ENCODE measurements around the gene ARL8A. TPM values are rescaled to one million over a fixed set of nuclear protein-coding genes. Genes with fewer than 3 reads are reported as not detected.
"Not testable (repeated sequence)": the region's sequence is repeated elsewhere in the genome, so short reads cannot be mapped to it uniquely, and the experiment has no call there.

The ARL8A gene
- total RNA-seq, 3 donors from 2014 or later, result 48.9 to 55.0 (median 52.1) TPM

DNA sequence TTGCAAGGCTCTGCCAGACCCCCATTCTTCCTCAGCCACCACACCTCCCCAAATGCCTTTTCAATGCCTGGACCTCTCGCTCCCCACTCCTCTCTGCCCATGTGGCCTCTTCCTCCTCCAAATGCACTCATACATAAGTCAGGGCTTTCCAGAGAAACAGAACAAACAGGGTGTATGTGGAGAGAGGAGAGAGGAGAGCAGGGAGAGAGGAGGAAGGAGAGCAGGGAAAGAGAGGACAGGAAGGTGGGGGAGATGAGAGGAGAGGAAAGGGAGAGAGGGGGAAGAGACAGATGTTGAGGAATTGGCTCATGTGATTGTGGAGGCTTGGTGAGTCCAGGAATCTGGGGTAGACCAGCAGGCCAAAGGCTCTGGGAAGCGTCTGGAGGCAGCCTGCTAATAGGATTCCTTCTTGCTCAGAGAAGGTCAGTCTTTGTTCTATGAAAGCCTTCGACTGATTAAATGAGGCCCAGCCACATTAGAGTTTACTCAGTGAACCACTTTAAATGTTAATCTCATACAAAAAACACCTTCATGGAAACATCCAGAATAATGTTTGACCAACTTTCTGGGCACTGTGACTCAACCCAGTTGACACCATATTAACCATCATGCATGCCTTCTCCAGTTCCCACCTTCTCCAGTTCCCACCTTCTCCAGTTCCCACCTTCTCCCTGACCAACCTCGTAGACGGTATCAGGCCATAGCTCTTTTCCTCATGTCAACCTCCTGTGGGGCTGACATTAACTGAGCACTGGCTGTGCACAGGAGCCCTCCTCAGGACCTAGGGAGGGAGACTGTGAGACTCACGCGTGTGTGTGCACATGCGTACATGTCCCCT lies 37.7 kb upstream of the ARL8A start:
- no peak for DNase-seq
- H3K9me3 Mint-ChIP-seq, result no peaks in the 10 kb centered on the region
- no peak for ATAC-seq
- H3K27me3 Mint-ChIP-seq (ENCODE audit: low read depth), result no peaks in the 10 kb centered on the region
- peaks cover 7% of the 10 kb centered on the region for H3K4me1 Mint-ChIP-seq (ENCODE audit: low read depth)
- H3K4me3 Mint-ChIP-seq, result no peak overlapping the region
- no peaks in the 10 kb centered on the region for H3K36me3 Mint-ChIP-seq (ENCODE audit: insufficient read depth)

DNA sequence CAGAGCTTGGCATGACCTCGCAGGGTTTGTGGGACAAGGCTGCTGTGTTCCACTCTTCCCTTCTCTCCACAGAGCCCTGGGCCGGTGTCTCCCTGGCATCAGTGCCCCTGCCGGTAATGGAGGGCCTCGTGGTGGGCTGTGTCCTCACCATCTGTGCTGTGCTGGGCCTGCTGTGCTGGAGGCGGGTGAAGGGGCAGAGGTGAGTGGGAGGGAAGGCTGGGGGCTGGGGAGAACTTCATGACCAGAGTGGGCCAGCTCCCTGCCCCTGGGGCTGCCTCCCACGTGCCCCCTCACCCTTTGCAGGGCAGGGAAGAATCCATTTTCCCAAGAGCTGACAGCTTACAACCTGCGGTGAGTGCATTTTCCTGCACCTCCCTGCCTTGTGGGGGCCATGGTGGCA lies 37.0 kb upstream of the ARL8A start:
- H3K9me3 Mint-ChIP-seq, result no peaks in the 10 kb centered on the region
- peaks cover 7% of the 10 kb centered on the region for H3K4me1 Mint-ChIP-seq (ENCODE audit: low read depth)
- no peaks in the 10 kb centered on the region for H3K36me3 Mint-ChIP-seq (ENCODE audit: insufficient read depth)
- DNase-seq (no peak), ATAC-seq (no peak)
- H3K27me3 Mint-ChIP-seq (ENCODE audit: low read depth), result no peaks in the 10 kb centered on the region
- no peak overlapping the region for H3K4me3 Mint-ChIP-seq

DNA sequence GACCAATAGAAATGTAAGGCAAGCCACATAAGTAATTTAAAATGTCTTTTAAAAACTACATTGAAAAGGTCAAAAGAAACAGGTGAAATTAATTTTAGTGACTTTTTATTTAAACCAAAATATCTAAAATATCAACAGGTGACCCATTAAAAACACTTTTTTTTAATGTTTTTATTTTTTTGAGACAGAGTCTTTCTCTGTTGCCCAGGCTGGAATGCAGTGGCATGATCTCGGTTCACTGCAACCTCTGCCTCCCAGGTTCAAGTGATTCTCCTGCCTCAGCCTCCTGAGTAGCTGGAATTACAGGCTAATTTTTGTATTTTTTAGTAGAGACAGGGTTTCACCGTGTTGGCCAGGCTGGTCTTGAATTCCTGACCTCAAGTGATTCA lies 36.2 kb upstream of the ARL8A start:
- not testable (repeated sequence) for ATAC-seq; H3K4me3 Mint-ChIP-seq; H3K9me3 Mint-ChIP-seq; H3K4me1 Mint-ChIP-seq (ENCODE audit: low read depth); H3K36me3 Mint-ChIP-seq (ENCODE audit: insufficient read depth); DNase-seq; H3K27me3 Mint-ChIP-seq (ENCODE audit: low read depth)

DNA sequence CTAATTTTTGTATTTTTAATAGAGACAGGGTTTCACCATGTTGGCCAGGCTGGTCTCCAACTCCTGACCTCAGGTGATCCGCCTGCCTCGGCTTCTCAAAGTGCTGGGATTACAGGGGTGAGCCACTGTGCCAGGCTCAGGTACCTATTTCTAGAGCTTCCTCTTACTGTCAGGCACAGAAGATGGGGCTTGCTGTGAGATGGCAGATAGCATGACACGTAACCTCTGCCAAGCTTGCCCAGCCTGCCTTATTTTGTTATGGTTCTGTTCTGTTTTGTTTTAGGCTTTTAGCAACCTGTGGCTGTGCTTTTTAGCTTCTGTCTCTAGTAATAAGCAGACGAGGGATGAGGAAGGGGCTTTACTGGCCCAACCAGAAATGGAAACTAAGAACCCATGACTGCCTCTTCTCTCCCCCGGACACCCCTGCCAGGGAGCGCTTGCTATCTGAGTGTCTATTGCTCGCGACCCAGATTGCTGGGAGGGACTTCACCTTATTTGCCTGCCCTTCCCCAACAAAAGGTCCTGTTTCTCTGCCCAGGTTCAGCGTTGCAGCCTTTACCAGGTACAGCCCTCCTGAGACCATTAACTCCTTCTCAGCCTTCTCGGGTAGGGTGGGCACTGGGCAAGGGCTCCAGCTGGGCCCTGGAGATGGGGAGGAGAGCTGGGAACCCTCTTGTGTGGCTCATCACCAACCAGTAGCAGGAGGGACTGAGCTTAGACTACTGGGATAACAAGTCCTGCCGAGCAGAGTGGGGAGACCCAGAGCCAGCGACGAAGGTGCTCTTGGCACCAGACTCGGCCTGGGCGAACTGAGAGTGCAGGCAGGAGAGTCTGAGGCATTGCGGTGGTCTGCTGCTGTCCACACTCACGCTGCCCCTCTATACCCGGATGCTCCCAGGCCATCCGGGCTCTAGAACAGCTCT lies 35.6 kb upstream of the ARL8A start:
- Mint-ChIP-seq H3K4me3 (no peak overlapping the region), H3K9me3 (no peaks in the 10 kb centered on the region), H3K27me3 (ENCODE audit: low read depth) (no peaks in the 10 kb centered on the region), H3K36me3 (ENCODE audit: insufficient read depth) (no peaks in the 10 kb centered on the region), H3K4me1 (ENCODE audit: low read depth) (peaks cover 7% of the 10 kb centered on the region)
- ATAC-seq (no peak), DNase-seq (no peak)

DNA sequence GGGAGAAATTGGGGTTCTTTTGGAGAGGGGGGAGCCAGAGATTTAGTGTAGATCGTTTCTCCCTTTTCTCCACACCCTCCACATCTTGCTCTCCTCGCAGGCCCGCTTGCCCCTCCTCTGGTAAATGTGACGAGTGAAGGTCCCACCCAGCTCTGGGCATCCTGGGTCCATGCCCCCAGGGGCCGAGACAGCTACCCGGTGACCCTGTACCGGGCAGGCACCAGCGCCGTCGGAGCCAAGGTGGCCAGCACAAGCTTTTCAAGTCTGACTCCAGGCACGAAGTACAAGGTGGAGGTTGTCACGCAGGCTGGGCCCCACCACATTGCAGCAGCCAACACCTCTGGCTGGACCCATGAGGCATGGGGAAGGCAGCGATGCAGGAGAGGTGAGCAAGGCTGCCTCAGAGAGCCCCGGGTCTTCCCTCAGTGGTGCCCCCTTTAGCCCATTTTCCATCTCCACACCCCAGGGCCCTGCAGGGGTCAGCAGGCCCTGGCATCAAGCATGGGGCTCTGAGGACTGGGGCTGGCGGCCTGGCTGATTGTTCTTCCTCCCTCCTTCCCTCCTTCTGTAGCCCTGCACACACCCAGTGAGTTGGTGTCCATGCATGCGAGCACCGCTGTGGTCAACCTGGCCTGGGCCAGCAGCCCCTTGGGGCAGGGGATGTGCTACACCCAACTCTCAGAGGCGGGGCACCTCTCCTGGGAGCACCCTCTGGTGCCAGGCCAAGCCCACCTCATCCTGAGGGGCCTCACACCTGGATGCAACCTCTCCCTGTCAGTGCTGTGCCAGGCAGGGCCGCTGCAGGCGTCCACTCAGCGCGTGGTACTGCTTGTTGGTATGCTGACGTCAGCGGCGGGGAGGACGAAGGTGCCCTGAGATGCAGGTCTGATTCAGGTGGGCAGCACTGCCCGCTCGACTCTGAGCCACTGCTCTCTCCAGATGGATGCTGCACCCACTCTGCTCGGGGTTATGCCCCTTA lies 32.7 kb upstream of the ARL8A start:
- Mint-ChIP-seq H3K36me3 (ENCODE audit: insufficient read depth) (no peaks in the 10 kb centered on the region), H3K4me3 (no peak overlapping the region)

DNA sequence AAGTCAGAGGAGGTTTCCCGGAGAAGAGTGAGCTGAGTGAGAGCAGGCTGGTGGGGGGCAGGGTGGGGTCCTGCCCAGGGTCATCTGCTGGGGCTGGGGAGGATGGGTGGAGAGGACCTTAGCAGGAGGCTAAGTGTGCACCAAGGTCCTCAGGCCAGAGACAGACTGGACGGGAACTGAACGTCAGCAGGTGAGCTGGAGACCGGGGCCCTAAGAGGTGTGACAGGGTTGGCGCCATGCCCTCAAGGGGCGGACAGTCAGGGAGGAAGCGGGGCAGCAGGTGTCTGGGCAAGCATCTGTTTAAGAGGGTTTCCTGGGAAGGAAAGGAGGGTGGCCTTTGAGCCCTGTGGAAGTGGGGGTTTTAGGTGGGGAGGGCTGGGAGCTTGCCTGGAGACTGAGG lies 29.5 kb upstream of the ARL8A start:
- no peak for DNase-seq
- H3K4me3 Mint-ChIP-seq, result no peak overlapping the region
- H3K4me1 Mint-ChIP-seq (ENCODE audit: low read depth), result no peaks in the 10 kb centered on the region
- no peaks in the 10 kb centered on the region for H3K36me3 Mint-ChIP-seq (ENCODE audit: insufficient read depth)
- H3K27me3 Mint-ChIP-seq (ENCODE audit: low read depth), result no peaks in the 10 kb centered on the region
- no peaks in the 10 kb centered on the region for H3K9me3 Mint-ChIP-seq
- no peak for ATAC-seq

More for the DNA sequence above, 32.7 kb upstream of the ARL8A start:
- ATAC-seq (no peak), DNase-seq (no peak)
- Mint-ChIP-seq H3K27me3 (ENCODE audit: low read depth) (no peaks in the 10 kb centered on the region), H3K4me1 (ENCODE audit: low read depth) (no peaks in the 10 kb centered on the region), H3K9me3 (no peaks in the 10 kb centered on the region)

DNA sequence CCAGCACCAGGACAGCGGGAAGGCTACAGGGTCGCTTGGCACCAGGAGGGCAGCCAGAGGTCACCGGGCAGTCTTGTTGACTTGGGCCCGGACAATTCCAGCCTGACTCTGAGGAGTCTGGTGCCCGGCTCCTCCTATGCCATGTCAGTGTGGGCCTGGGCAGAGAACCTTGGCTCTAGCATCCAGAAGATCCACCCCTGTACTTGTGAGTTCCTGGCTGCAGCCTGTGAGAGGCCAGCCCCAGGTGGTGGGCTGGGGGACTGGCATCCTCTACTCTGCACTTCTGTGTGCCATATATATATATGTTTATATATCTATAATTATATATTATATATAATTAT lies 27.4 kb upstream of the ARL8A start:
- H3K9me3 Mint-ChIP-seq, result no peaks in the 10 kb centered on the region
- H3K36me3 Mint-ChIP-seq (ENCODE audit: insufficient read depth), result no peaks in the 10 kb centered on the region
- H3K4me3 Mint-ChIP-seq, result no peak overlapping the region
- ATAC-seq (peak in 1 of 2 donors; percentile 18), DNase-seq (no peak)
- H3K4me1 Mint-ChIP-seq (ENCODE audit: low read depth), result peaks cover 3% of the 10 kb centered on the region
- no peaks in the 10 kb centered on the region for H3K27me3 Mint-ChIP-seq (ENCODE audit: low read depth)

DNA sequence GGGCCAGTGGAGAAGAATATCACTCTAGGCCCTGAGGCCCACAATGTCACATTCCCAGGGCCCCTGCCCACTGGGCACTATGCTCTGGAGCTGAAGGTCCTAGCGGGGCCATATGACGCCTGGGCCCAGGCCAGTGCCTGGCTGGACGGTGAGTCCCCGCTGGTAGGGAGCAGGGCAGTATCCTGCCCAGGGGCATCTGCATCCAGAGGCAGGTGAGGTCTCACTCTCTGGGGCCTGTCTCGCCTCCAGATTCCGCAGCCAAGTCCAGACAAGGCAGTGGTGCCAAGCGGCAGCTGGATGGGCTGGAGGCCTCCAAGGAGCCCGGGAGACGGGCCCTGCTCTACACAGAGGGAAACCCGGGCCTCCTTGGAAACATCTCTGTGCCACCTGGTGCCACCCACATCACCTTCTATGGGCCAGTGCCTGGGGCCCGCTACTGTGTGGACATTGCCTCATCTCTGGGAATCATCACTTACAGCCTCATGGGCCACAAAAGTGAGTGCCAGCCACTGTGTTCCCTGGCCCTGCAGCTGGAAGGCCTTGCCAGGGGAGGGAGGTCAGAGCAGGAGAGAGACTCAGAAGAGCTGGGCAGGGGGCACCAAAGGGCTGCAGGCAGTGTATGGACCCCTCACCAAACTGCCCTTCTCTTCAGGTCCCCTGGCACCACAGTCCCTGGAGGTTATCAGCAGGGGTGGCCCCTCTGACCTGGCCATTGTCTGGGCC lies 26.9 kb upstream of the ARL8A start:
- no peaks in the 10 kb centered on the region for H3K27me3 Mint-ChIP-seq (ENCODE audit: low read depth)
- H3K9me3 Mint-ChIP-seq, result no peaks in the 10 kb centered on the region
- no peak overlapping the region for H3K4me3 Mint-ChIP-seq
- DNase-seq (no peak), ATAC-seq (peak in 1 of 2 donors; percentile 14)
- H3K4me1 Mint-ChIP-seq (ENCODE audit: low read depth), result peaks cover 6% of the 10 kb centered on the region
- no peaks in the 10 kb centered on the region for H3K36me3 Mint-ChIP-seq (ENCODE audit: insufficient read depth)

DNA sequence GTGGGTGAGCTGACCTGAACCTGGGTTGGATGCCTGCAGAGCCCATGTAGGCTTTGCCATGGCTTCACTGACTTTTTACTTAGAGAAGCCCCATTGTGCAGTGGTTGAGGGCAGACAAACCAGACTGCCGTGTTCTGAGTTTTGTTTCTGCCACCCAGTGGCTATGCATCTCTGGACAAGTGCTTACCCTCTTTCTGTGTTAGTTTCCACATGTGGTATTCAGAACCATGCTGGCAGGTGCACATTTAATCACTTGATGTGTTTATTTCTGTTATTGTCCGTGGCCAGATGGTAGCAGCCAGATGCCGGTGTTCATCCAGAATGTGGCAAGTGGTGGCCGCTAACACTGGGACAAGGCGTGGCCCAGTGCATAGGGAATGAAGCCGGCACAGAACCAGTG lies 26.2 kb upstream of the ARL8A start:
- Mint-ChIP-seq H3K4me1 (ENCODE audit: low read depth) (peaks cover 12% of the 10 kb centered on the region), H3K4me3 (no peak overlapping the region), H3K27me3 (ENCODE audit: low read depth) (no peaks in the 10 kb centered on the region), H3K36me3 (ENCODE audit: insufficient read depth) (no peaks in the 10 kb centered on the region), H3K9me3 (no peaks in the 10 kb centered on the region)
- DNase-seq (no peak), ATAC-seq (no peak)

DNA sequence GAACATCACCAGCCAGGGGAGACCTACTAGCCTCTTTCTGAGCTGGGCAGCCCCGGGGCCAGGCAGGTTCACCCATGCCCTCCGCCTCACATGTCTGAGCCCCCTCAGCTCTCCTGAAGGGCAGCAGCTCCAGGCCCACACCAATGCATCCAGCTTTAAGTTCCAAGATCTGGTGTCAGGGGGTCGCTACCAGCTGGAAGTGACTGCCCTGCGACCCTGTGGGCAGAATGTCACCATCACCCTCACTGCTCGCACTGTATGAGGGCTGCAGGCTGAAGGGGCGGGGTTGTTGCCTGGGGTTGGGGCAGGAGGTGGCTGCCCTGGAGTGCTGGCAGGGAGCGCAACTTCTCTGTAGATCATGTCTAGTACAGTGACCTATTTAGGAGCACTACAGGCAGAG lies 24.3 kb upstream of the ARL8A start:
- no peaks in the 10 kb centered on the region for H3K9me3 Mint-ChIP-seq
- no peak overlapping the region for H3K4me3 Mint-ChIP-seq
- ATAC-seq (no peak), DNase-seq (no peak)
- H3K27me3 Mint-ChIP-seq (ENCODE audit: low read depth), result no peaks in the 10 kb centered on the region
- H3K36me3 Mint-ChIP-seq (ENCODE audit: insufficient read depth), result no peaks in the 10 kb centered on the region
- peaks cover 30% of the 10 kb centered on the region for H3K4me1 Mint-ChIP-seq (ENCODE audit: low read depth)

DNA sequence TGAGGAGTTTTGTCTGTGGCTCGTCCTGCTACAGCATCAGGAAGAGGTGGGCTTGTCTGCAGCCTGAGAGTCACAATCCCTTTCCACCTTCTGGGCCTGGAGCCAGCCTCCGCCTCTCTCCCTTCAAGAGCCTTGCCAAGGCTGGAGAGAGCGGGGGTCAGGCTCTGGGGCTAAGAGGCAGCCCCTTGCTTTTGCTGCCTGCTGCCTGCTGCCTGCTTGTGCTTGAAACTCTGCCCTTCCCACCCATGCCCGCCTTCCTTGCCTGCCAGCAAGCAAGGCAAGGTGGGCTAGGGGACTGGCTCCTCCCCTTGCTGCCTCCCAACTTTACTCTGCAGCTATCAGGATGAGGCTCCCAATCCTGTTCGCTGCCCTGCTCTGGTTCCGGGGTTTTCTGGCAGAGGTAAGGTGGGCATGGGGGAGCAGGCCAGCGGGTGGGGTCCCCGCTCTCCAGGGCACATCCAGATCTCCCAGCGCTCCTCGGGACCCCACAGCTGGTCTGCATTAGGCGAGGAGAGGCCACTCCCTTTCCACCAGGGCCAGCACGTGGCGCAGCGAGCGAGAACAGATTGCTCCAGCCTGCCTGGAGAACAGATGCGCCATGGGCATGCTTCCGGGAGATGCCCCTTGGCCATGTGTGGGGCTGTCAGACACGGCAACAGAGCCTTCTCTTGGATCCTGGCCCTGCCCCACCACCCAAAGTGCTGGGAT lies 23.3 kb upstream of the ARL8A start:
- Mint-ChIP-seq H3K4me3 (no peak overlapping the region), H3K36me3 (ENCODE audit: insufficient read depth) (no peaks in the 10 kb centered on the region), H3K27me3 (ENCODE audit: low read depth) (no peaks in the 10 kb centered on the region), H3K9me3 (no peaks in the 10 kb centered on the region), H3K4me1 (ENCODE audit: low read depth) (peaks cover 40% of the 10 kb centered on the region)
- ATAC-seq (no peak), DNase-seq (no peak)

DNA sequence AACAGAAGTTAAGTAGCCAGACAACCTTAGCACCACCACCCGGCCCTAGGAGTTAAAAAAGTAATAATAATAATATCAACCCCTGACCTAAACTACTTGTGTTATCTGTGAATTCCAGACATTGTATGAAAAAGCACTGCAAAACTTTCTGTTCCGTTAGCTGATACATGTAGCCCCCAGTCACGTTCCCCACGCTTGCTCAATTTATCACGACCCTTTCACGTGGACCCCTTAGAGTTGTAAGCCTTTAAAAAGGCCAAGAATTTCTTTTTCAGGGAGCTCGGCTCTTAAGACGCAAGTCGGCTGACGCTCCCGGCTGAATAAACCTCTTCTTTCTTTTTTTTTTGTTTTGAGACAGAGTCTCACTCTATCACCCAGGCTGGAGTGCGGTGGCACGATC lies 22.5 kb upstream of the ARL8A start:
- H3K4me3 Mint-ChIP-seq; H3K36me3 Mint-ChIP-seq (ENCODE audit: insufficient read depth); ATAC-seq; H3K9me3 Mint-ChIP-seq; DNase-seq; H3K27me3 Mint-ChIP-seq (ENCODE audit: low read depth): not testable (repeated sequence)
- H3K4me1 Mint-ChIP-seq (ENCODE audit: low read depth), result peaks cover 48% of the 10 kb centered on the region
